Neural cell (in vitro differentiated cells): ENCODE measurements around the gene ANP32B. TPM values are rescaled to one million over a fixed set of nuclear protein-coding genes. Genes with fewer than 3 reads are reported as not detected.

Experiments
- H2AFZ ChIP-seq: fragments of 200-600, 300-800 bp; sonication (generic), shearing (Covaris generic); 2 replicates; pipeline ENCODE4 v1.6.0; 2014; ENCODE audit warnings: low read depth, mild to moderate bottlenecking, antibody characterized with exemption, low read length, moderate library complexity
- H3F3A ChIP-seq: fragments of 200-600 bp; shearing (Covaris generic); 2 replicates; pipeline ENCODE4 v1.6.1; 2016; ENCODE audit warnings: mild to moderate bottlenecking, moderate library complexity, mixed read lengths, antibody characterized with exemption, low read length; ENCODE audit not compliant: insufficient read depth, poor library complexity, severe bottlenecking
- H3K27ac ChIP-seq: fragments of 200-600, 300-800 bp; sonication (generic), shearing (Covaris generic); 2 replicates; pipeline ENCODE4 v1.5.1; 2014; ENCODE audit warnings: mild to moderate bottlenecking, low read length, moderate library complexity
- H3K27me3 ChIP-seq: fragments of 300-800, 200-600 bp; sonication (generic), shearing (Covaris generic); 2 replicates; pipeline ENCODE4 v1.6.0; 2014; ENCODE audit warnings: mild to moderate bottlenecking, low read depth, low read length, moderate library complexity; ENCODE audit not compliant: insufficient read depth
- H3K36me3 ChIP-seq: fragments of 300-800, 200-600 bp; sonication (generic), shearing (Covaris generic); 2 replicates; pipeline ENCODE4 v1.5.1; 2014; ENCODE audit warnings: mild to moderate bottlenecking, antibody characterized with exemption, low read length, moderate library complexity; ENCODE audit not compliant: insufficient read depth
- H3K4me2 ChIP-seq: fragments of 300-800, 200-600 bp; sonication (generic), shearing (Covaris generic); 2 replicates; pipeline ENCODE4 v1.6.0; 2014; ENCODE audit warnings: mild to moderate bottlenecking, low read length
- H3K4me3 ChIP-seq: fragments of 300-800, 200-600 bp; sonication (generic), shearing (Covaris generic); 2 replicates; pipeline ENCODE4 v1.5.1; 2014; ENCODE audit warnings: mild to moderate bottlenecking, low read length, moderate library complexity
- H3K79me2 ChIP-seq: fragments of 200-600 bp; shearing (Covaris generic); replicated peaks from 2 replicates; pipeline ENCODE4 v1.6.0; 2014; ENCODE audit warnings: mild to moderate bottlenecking, low read length, moderate library complexity; ENCODE audit not compliant: insufficient read depth
- H3K9ac ChIP-seq: fragments of 300-800, 200-600 bp; sonication (generic), shearing (Covaris generic); 2 replicates; pipeline ENCODE4 v1.6.1; 2016; ENCODE audit warnings: mild to moderate bottlenecking, low read length, mixed read lengths
- H3K9me2 ChIP-seq: fragments of 200-600 bp; shearing (Covaris generic); 2 replicates; pipeline ENCODE4 v1.6.1; 2016; ENCODE audit warnings: mild to moderate bottlenecking, low read length, mixed read lengths; ENCODE audit not compliant: insufficient read depth
- H3K9me3 ChIP-seq: fragments of 200-600, 300-800 bp; sonication (generic), shearing (Covaris generic); 2 replicates; pipeline ENCODE4 v1.6.1; 2016; ENCODE audit warnings: mild to moderate bottlenecking, mixed run types, low read length, moderate library complexity, mixed read lengths
- H4K20me1 ChIP-seq: fragments of 200-600 bp; shearing (Covaris generic); 2 replicates; pipeline ENCODE4 v1.6.1; 2016; ENCODE audit warnings: mild to moderate bottlenecking, mixed run types; ENCODE audit not compliant: insufficient read depth
- CTCF ChIP-seq: fragments of 450-650 bp; IDR thresholded peaks from 2 replicates; pipeline ENCODE4 v1.5.1; 2014; ENCODE audit warnings: antibody characterized with exemption, mild to moderate bottlenecking, moderate library complexity; ENCODE audit not compliant: poor library complexity, severe bottlenecking
- EP300 ChIP-seq: fragments of 450-650 bp; conservative IDR thresholded peaks from 2 replicates; pipeline ENCODE4 v1.6.1; 2014; ENCODE audit warnings: antibody characterized with exemption, mild to moderate bottlenecking, moderate library complexity; ENCODE audit not compliant: poor library complexity, severe bottlenecking
- EZH2 ChIP-seq: fragments of 200-600, 300-800 bp; shearing (Covaris generic), sonication (generic); IDR thresholded peaks from 2 replicates; pipeline ENCODE4 v1.6.1; 2014; ENCODE audit warnings: antibody characterized with exemption, low read length, borderline replicate concordance, mild to moderate bottlenecking; ENCODE audit not compliant: insufficient read depth, poor library complexity, severe bottlenecking
- MXI1 ChIP-seq: fragments of 450-650 bp; conservative IDR thresholded peaks from 2 replicates; pipeline ENCODE4 v1.6.1; 2014; ENCODE audit warnings: antibody characterized with exemption, mild to moderate bottlenecking; ENCODE audit not compliant: poor library complexity, severe bottlenecking
- POLR2AphosphoS5 ChIP-seq: IDR thresholded peaks from 2 replicates; pipeline ENCODE4 v1.6.1; 2012
- RAD21 ChIP-seq: fragments of 450-650 bp; conservative IDR thresholded peaks from 2 replicates; pipeline ENCODE4 v1.6.1; 2014; ENCODE audit warnings: antibody characterized with exemption, mild to moderate bottlenecking, moderate library complexity
- REST ChIP-seq: IDR thresholded peaks from 2 replicates; pipeline ENCODE4 v1.6.1; 2012; ENCODE audit warnings: borderline replicate concordance
- SMC3 ChIP-seq: fragments of 450-650 bp; conservative IDR thresholded peaks from 2 replicates; pipeline ENCODE4 v1.6.1; 2014; ENCODE audit warnings: antibody characterized with exemption, mild to moderate bottlenecking, moderate library complexity; ENCODE audit not compliant: poor library complexity
- TAF1 ChIP-seq: IDR thresholded peaks from 2 replicates; pipeline ENCODE4 v1.6.1; 2012; ENCODE audit warnings: low read depth
- polyA plus RNA-seq: library from polyadenylated mRNA; depleted of rRNA; stranded (reverse); fragments of >200 nt; gene quantifications from 2 replicates; pipeline ENCODE4 v1.2.3, GENCODE V29; 2014

The ANP32B gene
- polyA plus RNA-seq, 1 donor from 2014 or later, result 4.1 TPM

DNA sequence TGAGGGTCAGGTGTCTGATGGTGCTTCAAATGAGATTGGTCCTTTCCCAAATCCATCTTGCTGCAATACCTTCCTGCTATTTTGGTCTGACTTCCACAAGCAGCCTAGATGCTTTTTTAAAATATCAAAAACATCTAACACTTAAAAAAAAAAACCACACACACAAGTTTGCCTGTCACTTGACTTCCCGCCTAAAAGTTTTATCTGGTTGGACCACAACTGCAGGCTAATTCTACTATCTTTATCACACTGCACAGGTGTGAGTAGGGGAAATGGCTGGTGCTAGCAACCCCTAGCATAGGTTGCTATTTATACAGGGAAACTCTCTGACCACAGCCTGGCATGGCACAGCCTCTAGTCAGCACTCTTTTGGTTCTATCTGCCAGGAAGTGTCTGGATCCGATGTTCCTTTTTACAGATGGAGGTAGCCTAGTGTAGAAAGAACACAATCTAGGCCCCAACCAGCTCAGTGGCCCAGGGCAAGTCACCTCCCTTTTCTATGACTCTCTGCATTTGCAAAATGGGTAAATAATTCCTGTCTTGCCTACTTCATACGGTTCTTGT, 45.0 kb upstream of the ANP32B start, which contains the start of gene HEMGN:
Gene HEMGN (minus strand): TSS at position 92 of the 564 bp plus-strand sequence. CDS start 36 bp downstream, at position 56.
- Histone ChIP-seq H3K9me3 (no peaks in the 10 kb centered on the region), H3K27ac (no peak within 1 kb of the TSS), H3K9ac (no peak within 1 kb of the TSS), H3K27me3 (peaks cover 51% of the 10 kb centered on the region), H2AFZ (no peak within 1 kb of the TSS), H3K79me2 (no peaks in the 10 kb centered on the region), H3F3A (peaks cover 4% of the 10 kb centered on the region), H3K4me2 (no peak within 1 kb of the TSS), H3K4me3 (no peak within 1 kb of the TSS), H3K36me3 (no peaks in the 10 kb centered on the region), H3K9me2 (no peaks in the 10 kb centered on the region), H4K20me1 (no peaks in the 10 kb centered on the region)
- no peak for TF ChIP-seq TAF1
- TF ChIP-seq EZH2, result no peak

- Histone ChIP-seq H3F3A (peaks cover 4% of the 10 kb centered on the region), H3K79me2 (no peaks in the 10 kb centered on the region), H4K20me1 (no peaks in the 10 kb centered on the region), H3K9ac (no peak overlapping the region), H3K4me3 (peak overlapping the region; percentile 22), H3K27me3 (peaks cover 69% of the 10 kb centered on the region), H3K36me3 (no peaks in the 10 kb centered on the region), H2AFZ (no peak overlapping the region), H3K27ac (peak overlapping the region; percentile 62), H3K4me2 (peak overlapping the region; percentile 37), H3K9me3 (no peaks in the 10 kb centered on the region), H3K9me2 (no peaks in the 10 kb centered on the region)
- TF ChIP-seq REST (no peak), POLR2AphosphoS5 (no peak), EP300 (no peak), CTCF (no peak), RAD21 (no peak), MXI1 (no peak), SMC3 (no peak), TAF1 (no peak), EZH2 (no peak)
Measured at GRCh38 chr9:97940233-97940632, 42.9 kb upstream of the ANP32B start.
